Fibroblast of mammary gland (primary cell): Measurements from ENCODE around the gene ELFN1.

Experiments
- DNase-seq: peaks from one replicate; pipeline ENCODE4 v3.0.0-alpha.2; 2010; ENCODE audit warnings: low read depth
- H3K4me3 ChIP-seq: 2 replicates; pipeline ENCODE4 v1.5.1; 2011; ENCODE audit warnings: low read depth, mild to moderate bottlenecking, low read length, moderate library complexity; ENCODE audit not compliant: control insufficient read depth
- TF ChIP-seq, protein P1 (sequence below): conservative IDR thresholded peaks from 2 replicates; pipeline ENCODE4 v1.5.1; 2011; ENCODE audit warnings: low read depth, low read length, inconsistent platforms; ENCODE audit not compliant: control insufficient read depth, insufficient read depth

ELFN1 gene

DNA sequence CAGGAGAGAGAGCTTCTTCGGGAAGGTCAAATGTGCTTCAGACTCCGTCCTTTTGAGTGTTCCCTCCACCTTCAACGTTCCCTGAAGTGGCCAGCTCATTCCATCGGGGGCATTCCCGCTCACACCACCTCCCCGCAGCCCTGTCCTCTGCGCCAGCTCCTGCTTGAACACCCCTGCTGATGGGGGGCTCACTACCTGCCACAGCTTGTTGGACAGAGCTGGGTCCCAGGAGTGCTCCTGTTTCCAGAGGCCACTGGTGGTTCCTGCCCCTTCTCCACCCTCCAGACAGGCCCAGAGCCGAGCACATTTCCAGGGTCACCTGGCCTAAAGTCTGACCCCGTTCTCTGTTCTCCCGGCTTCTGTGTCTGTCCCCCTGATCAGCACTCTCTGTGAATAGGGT lies 67.4 kb downstream of the ELFN1 start:
- no peak overlapping the region for H3K4me3 ChIP-seq
- TF ChIP-seq, protein P1, sequence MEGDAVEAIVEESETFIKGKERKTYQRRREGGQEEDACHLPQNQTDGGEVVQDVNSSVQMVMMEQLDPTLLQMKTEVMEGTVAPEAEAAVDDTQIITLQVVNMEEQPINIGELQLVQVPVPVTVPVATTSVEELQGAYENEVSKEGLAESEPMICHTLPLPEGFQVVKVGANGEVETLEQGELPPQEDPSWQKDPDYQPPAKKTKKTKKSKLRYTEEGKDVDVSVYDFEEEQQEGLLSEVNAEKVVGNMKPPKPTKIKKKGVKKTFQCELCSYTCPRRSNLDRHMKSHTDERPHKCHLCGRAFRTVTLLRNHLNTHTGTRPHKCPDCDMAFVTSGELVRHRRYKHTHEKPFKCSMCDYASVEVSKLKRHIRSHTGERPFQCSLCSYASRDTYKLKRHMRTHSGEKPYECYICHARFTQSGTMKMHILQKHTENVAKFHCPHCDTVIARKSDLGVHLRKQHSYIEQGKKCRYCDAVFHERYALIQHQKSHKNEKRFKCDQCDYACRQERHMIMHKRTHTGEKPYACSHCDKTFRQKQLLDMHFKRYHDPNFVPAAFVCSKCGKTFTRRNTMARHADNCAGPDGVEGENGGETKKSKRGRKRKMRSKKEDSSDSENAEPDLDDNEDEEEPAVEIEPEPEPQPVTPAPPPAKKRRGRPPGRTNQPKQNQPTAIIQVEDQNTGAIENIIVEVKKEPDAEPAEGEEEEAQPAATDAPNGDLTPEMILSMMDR: no peak
- DNase-seq: no peak

DNA sequence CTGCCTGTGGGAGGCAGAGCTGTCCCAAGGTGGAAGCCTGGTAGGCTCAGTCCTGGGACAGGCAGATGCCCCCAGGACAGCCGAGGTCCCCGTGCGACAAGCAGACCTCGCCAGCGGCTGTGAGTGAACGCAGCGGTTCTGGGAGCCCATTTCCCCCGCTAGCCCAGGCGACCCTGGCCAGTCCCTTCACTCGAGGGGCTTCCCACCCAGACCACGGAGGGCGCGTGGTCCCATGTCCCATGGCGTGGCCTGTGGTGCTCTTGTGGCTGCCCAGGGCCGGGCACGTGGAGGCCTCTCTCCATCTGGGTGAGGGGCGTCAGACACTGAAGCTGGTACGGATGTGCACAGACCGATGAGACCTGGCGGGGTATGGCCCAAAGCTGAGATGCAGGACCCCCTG lies 67.9 kb downstream of the ELFN1 start:
- TF ChIP-seq, protein P1: no peak
- no peak overlapping the region for H3K4me3 ChIP-seq
- DNase-seq: no peak

DNA sequence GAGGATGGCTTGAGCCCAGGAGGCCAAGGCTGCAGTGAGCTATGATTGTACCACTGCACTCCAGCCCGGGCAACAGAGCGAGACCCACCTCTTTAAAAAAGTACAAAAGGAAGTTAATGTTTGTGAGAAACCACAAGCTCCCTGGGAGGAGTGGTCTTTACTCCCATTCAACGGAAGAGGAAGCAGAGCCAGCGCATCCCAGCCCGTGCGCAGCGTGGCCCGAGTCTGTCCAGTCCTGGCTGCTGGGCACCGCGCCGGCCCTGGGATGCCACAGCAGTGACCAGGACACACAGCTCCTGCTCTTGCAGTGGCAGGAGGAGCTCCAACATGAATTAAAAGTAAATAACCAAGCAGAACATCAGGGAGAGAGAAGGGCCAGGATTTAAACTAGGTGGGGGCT lies 68.4 kb downstream of the ELFN1 start:
- TF ChIP-seq, protein P1: no peak
- DNase-seq: no peak
- H3K4me3 ChIP-seq: no peak overlapping the region

DNA sequence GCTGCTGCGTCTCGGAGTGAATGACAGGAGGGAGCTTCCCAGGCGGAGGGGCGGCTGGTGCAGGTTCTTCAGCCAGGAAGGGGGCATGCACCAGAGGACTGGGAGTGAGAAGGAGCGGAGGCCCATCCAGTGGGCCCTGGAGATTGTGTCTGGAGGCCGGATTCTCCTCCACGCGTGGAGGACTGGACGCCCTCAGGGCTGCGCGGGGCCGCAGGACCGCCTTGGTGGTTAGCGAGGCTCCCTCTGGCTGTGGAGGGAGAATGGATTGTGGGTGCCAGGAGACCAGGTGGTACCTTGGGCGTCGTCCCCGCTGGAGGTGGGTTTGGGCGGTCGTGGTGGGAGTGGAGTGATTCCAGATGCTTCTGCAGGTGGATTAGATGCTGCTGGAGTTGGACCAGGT lies 68.9 kb downstream of the ELFN1 start:
- H3K4me3 ChIP-seq: no peak overlapping the region
- TF ChIP-seq, protein P1: no peak
- no peak for DNase-seq

DNA sequence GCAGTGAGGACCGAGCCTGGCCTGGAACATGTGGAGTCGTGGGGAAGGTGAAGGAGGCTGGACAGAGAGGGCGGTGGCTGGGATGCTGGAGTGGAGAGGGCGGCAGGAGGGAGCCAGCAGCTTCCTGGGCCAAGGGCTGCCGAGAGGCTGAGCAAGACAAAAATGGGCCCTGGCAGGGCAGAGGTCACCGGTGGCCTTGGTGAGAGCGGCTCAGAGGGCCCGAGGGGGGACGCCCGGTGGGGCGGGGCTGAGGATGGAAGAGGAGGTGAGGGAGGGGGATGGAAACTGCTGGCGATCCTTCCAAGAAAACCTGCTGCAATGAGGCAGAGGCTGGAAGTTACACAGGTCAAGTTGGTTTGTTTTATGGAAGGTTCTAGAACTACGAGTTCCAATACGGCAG lies 69.5 kb downstream of the ELFN1 start:
- TF ChIP-seq, protein P1: no peak
- DNase-seq: no peak
- H3K4me3 ChIP-seq: no peak overlapping the region

DNA sequence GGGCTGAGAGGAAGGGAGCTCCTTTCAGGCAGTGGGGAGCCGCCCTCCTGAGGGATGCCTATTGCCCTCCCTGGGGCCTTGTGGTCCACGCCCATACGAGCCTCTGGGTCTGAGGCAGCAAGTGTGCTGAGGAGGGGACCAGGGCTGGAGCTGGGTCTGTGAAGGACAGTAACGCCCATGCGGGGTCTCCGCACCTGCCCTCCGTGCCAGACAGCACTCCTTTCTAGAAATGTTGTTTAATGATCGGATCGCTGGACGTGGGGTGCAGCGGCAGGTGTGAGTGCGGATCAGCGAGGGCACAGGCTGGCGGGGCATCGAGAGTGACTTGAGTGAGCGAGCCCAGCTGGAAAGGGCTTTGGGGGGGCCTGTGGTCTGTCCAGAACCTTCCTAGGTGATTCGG lies 70.1 kb downstream of the ELFN1 start:
- H3K4me3 ChIP-seq: no peak overlapping the region
- TF ChIP-seq, protein P1: no peak
- DNase-seq: no peak

DNA sequence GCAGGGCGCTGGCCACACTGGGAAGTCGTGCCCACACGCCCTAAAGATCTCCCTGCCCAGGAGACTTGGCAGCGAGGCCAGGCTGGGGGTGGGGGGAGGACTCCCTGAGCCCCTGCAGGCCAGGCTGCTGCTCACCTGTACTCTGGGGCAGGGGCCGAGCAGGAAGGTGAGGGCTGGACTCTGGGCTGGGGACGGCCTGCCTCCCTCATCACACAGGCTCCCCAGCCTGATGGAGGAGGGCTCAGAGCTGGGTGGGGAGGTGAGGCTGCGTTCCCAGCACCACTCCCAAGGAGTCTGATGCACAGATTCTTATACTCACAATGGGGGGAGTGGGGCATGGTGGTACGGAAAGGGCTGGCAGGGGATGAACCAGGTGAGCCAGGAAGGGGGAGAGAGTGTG lies 71.2 kb downstream of the ELFN1 start:
- DNase-seq: no peak

More for the DNA sequence above, 71.2 kb downstream of the ELFN1 start:
- no peak overlapping the region for H3K4me3 ChIP-seq
- TF ChIP-seq, protein P1: no peak
